ENCODE results near the gene CEP70. TPM values are rescaled to one million over a fixed set of nuclear protein-coding genes. Genes with fewer than 3 reads are reported as not detected.
"Not testable (repeated sequence)": the region's sequence is repeated elsewhere in the genome, so short reads cannot be mapped to it uniquely, and the experiment has no call there.

Gene CEP70
- polyA plus RNA-seq, 4 donors: 33.9 to 44.8 (median 42.1) TPM

DNA sequence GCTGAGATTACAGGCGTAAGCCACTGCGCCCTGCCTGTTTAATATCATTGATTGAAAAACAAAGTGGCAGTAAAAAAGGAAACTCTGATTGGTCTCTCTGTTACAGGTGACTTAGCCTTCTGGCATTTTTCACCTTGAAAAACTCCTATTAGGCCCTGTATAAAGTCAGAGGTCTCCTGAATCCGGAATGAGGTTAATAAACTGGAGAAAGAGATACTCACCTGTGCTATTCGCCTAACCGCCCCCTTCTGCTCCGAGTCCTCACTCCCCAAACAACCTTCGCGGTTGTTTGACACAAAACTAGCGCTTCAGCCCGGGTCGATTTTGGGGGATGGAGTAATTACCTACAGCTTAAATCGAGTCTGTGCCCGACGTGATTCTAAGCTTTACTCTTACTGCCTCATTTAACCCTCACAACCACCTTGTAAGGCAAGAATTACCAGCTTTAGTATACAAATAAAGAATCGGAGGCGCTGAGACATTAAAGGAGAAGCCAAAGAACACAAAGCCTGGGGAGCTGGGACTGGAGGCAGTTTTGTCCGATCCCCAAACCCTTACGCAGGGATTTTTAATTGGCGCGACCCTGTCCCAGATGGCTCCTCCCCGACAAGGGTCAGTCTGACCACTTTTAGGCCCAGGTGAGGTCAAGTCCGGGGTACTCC lies 441 bp downstream of the CEP70 start:
- peak in 3 of 4 donors; percentile 3 to 33 (median 17) for DNase-seq (ENCODE audit: low read depth in 4 of 4, low spot score in 3 of 4)

DNA sequence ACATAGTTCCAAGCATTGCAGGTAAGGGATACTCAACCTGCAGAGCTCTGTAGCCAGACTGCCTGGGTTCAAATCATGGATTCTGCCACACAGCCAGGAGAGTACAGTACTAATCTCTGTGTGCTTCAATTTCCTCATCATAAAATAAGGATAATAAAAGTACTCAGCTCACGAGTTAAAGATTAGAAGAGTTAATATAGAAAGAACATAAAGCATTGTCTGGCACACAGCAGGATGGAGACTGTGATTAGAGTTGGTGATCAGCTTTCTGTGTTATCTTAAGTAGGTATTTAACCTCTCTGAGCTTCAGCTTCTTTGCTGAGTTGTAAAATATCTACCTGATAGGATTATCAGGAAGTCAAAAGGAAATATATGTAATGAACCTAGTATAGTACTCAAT lies 2.7 kb downstream of the CEP70 start:
- no peak for DNase-seq (ENCODE audit: low read depth in 4 of 4, low spot score in 3 of 4)

DNA sequence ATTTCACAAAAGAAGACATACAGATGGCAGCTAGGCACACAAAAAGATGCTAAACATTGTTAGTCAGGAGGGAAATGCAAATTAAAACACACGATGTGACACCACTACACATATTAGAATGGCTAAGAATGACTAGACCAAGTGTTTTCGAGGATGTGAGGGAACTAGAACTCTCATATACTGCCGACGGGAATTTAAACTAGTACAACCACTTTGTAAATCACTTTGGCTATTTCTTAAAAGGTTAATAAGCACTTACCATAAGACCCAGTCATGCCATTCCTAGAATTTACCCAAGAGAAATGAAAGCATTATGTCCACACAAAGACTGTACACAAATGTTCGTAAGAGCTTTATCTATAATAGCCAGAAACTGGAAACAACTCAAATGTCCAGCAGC lies 5.6 kb downstream of the CEP70 start:
- no peak for DNase-seq (ENCODE audit: low read depth in 4 of 4, low spot score in 3 of 4)

DNA sequence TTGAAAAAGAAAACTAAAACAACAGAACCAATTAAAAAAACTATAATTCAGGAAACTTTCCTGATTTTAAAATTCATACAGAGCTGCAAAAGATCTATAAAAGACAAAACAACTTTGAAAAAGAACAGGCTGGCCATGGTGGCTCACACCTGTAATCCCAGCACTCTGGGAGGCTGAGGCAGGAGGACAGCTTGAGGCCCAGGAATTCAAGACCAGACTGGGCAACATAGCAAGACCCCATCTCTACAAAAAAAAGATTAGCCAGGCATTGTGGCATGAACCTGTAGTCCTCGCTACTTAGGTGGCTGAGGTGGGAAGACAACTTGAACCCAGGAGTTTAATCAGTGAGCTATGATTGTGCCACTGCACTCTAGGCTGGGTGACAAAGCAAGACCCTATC lies 6.7 kb downstream of the CEP70 start:
- no peak for DNase-seq (ENCODE audit: low read depth in 4 of 4, low spot score in 3 of 4)

DNA sequence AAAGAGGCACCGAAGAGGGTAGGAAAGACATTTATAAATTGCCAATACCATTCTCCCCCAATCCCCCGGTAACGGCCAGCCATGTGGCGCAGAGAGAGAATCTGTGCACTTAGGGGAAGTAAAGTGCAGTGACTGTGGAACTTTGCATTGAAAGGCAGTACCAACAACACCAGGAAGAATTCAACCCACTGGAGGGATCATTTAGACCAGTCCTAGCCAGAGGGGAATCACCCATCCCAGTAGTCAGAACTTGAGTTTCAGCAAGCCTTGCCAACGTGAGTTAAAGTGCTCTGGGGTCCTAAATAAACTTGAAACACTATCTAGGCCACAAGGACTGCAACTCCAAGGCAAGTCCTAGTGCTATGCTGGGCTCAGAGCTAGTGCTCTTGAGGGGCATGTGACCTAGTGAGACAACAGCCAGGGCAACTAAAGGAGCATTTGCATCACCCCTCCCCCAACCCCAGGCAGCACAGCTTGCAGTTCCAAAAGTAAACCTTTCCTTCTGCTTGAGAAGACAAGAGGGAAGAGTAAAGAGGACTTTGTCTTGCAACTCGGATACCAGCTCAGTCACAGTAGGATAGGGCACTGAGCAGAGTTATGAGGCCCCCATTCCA lies 15.0 kb downstream of the CEP70 start:
- no peak for DNase-seq (ENCODE audit: low read depth in 4 of 4, low spot score in 3 of 4)

DNA sequence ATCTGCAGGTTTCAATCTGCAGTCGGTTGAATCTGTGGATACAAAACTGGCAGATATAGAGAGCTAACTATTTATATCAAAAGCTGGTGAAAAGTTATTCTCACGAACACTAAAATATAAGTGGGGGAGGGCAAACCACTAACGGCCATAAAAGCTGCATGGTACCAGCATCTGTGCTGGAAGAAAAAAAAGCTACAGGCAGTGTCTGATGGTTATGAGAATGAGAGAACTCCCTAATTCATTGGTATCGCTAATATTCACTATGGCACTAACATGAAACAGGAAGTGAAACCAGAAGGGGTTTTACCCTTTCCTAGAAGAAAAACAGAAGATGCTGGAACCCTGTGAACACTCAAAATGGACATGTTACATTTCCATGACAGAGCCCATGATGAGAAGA lies 15.9 kb downstream of the CEP70 start:
- no peak for DNase-seq (ENCODE audit: low read depth in 4 of 4, low spot score in 3 of 4)

DNA sequence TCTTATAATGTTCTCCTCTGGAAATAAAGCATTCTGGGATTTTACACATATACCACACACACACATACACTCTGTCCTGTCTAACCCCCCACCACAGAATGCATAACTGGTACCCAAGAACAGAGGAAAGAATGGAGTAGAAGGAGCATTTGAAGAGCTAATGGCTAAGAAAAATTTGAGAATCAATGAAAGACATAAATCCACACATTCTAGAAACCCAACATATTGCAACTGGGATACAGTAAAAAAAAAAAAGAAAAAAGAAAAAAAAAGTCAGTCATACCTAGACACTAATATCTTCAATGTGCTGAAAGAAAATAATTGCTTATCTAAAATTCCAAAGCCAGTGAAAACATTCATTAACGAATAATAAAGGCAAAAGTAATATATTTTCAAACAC lies 20.9 kb downstream of the CEP70 start:
- DNase-seq (ENCODE audit: low read depth in 4 of 4, low spot score in 3 of 4): no peak

DNA sequence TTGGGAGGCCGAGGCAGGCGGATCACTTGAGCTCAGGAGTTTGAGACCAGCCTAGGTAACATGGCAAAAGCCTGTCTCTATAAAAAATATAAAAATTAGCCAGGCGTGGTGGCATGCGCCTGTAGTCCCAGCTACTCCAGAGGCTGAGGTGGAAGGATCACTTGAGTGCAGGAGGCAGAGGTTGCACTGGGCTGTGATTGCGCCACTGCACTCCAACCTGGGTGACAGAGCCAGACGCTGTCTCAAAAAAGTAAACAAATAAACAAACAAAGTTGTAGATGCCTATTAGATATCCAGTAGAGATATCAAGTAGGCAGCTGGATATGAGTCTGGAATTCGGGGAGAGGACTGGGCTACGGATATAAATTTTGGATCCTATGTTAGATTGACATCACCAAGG lies 24.4 kb downstream of the CEP70 start:
- not testable (repeated sequence) for DNase-seq (ENCODE audit: low read depth in 4 of 4, low spot score in 3 of 4)

DNA sequence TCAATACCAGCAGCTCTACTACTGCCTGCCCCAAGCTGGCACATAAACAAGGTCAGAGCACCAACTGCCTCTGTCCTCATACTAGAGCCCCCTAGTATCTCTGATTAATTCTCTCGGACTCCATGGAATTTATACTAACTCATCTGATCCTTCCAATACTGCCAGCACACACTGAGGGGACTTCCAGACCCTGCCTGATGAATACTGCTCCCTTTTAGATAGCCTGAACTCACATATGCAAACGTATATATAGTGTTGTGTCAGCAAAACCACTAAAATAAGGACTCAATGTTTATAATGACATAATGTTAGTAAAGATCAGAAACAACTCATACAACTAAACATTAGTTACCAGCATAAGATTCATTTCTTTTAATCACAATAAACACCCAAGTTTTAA lies 25.0 kb downstream of the CEP70 start:
- no peak for DNase-seq (ENCODE audit: low read depth in 4 of 4, low spot score in 3 of 4)

DNA sequence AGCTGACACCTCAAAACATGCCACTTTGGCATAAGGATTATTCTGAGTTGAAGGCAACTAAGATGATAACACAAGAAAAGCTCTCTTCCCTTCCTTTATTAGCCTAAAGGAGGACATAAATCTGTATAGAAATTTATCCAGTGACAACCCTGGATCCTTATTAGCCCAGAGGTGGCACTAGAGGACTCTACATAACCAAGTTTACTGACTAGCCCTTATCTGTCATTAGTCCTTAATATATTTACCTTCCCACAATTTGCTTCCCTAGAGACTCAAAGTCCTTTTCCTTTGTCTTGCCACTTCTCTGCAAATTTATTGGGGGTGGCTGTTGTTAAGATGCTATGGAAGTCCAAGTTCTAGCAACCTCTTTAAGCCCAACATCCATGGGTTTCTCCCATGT lies 26.7 kb downstream of the CEP70 start:
- no peak for DNase-seq (ENCODE audit: low read depth in 4 of 4, low spot score in 3 of 4)

DNA sequence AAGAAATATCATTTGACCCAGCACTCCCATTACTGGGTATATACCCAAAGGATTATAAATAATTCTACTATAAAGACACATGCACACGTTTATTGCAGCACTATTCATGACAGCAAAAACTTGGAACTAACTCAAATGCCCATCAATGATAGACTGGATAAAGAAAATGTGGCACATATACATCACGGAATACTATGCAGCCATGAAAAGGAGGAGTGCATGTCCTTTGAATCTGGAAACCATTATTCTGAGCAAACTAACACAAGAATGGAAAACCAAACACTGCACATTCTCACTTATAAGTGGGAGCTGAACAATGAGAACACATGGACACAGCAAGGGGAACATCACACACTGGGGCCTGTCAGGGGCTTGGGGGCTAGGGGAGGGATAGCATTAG lies 27.8 kb downstream of the CEP70 start:
- DNase-seq (ENCODE audit: low read depth in 4 of 4, low spot score in 3 of 4): not testable (repeated sequence)

DNA sequence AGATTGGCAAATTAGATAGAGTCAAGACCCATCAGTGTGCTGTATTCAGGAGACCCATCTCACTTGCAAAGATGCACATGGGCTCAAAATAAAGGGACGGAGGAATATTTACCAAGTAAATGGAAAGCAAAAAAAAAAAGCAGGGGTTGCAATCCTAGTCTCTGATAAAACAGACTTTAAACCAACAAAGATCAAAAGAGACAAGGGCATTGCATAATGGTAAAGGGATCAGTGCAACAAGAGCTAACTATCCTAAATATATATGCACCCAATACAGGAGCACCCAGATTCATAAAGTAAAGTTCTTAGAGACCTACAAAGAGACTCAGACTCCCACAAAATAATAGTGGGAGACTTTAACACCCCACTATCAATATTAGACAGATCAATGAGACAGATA lies 31.2 kb downstream of the CEP70 start:
- not testable (repeated sequence) for DNase-seq (ENCODE audit: low read depth in 4 of 4, low spot score in 3 of 4)

DNA sequence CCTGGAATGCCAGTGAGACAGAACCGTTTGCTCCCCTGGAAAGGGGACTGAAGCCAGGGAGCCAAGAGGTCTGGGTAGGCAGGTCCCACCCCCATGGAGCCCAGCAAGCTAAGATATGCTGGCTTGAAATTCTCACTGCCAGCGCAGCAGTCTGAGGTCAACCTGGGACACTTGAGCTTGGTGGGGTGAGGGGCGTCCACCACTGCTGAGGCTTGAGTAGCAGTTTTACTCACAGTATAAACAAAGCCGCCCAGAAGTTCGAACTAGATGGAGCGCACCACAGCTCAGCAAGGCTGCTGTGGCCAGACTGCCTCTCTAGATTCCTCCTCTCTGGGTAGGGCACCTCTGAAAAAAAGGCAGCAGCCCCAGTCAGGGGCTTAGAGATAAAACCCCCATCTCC lies 33.6 kb downstream of the CEP70 start:
- no peak for DNase-seq (ENCODE audit: low read depth in 4 of 4, low spot score in 3 of 4)

DNA sequence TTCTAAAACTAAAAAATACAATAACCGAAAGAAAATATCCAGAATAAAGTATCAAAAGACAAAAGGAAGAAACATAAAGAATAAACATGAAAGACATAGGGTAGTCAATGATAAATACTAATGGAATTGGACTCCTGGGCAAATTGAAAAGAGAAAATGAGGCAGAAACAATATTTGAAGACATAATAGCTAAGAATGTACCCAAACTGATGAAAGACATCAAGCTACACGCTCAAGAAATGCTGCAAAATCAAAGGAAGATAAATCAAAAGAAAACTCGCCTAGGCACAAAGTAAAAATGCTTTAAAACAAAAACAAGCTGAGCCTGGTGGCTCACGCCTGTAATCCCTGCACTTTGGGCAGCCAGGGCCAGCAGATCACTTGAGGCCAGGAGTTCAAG lies 34.9 kb downstream of the CEP70 start:
- DNase-seq (ENCODE audit: low read depth in 4 of 4, low spot score in 3 of 4): no peak

DNA sequence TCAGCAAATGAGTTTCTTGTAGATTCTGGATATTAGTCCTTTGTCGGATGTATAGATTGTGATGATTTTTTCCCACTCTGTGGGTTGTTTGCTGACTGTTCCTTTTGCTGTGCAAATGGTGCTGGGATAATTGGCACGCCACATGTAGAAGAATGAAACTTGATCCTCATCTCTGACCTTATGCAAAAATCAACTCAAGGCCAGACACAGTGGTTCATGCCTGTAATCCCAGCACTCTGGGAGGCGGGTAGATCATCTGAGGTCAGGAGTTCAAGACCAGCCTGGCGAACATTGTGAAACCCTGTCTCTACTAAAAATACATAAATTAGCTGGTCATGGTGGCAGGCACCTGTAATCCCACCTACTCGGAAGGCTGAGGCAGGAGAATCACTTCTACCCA lies 39.3 kb downstream of the CEP70 start:
- DNase-seq (ENCODE audit: low read depth in 4 of 4, low spot score in 3 of 4): not testable (repeated sequence)

DNA sequence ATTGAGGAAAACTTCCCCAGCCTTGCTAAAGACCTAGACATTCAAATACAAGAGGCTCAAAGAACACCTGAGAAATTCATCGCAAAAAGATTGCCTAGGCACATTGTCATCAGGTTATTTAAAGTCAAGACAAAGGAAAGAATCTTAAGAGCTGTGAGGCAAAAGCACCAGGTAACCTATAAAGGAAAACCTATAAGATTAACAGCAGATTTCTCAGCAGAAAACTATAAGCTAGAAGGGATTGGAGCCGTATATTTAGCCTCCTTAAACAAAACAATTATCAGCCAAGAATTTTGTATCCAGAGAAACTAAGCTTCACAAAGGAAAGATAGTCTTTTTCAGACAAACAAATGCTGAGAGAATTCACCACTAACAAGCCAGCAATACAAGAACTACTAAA lies 43.1 kb downstream of the CEP70 start:
- not testable (repeated sequence) for DNase-seq (ENCODE audit: low read depth in 4 of 4, low spot score in 3 of 4)

DNA sequence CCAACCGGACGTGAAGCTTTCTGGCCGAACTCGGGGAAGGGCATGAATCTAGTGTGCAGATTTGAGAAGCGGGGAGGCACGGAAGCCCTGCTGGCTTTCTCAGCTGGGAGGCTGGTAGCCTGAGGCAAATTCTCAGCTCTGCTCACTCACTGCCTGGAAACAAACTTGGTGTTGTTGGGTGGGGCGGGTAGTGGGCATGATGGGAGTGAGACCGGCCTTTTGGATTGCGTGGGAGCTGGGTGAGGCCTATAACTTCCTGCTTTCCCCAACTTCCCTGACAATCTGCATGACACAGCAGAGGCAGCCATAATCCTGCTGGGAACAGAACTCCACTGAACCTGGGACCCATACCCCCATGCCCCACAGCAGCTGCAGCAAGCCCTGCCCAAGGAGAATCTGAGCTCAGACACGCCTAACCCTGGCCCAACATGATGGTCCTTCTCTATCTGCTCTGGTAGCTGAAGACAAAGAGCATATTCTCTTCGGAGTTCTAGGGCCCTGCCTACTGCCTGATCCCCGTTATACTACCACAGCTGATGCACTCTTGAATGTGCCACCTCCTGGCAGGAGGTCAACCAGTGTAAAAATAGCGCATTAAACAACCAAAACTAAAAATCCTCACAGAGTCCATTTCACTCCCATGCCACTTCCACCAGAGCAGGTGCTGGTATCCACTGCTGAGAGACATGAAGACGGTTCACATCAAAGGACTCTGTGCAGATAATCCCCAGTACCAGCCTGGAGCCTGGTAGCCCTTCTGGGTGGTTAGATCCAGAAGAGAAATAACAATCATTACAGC lies 44.7 kb downstream of the CEP70 start:
- DNase-seq (ENCODE audit: low read depth in 4 of 4, low spot score in 3 of 4): no peak

DNA sequence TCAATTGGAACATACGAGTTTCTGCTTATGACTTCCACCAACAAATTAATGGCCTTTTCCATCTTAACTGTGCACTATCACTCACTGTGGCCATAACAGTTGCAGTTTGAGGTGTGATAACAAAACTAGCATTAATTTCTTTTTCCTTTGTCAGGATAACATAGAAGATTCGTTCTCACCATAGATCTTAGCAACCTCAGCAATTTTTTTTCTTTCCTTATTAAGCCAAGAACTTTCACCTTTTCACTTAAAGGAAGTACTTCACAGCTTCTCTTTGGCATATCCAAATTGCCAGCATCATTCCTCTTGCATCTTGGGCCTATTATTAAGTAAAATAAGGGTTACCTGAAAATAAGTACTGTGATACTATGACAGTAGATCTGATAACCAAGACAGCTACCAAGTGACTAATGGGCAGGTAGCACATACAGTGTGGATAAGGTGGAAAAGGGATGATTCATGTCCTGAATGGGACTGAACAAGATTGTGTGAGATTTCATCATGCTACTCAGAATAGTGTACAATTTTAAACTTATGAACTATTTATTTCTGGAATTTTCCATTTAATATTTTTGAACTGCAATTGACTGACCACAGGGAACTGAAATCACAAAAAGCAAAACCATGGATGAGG lies 46.6 kb downstream of the CEP70 start:
- no peak for DNase-seq (ENCODE audit: low read depth in 4 of 4, low spot score in 3 of 4)

DNA sequence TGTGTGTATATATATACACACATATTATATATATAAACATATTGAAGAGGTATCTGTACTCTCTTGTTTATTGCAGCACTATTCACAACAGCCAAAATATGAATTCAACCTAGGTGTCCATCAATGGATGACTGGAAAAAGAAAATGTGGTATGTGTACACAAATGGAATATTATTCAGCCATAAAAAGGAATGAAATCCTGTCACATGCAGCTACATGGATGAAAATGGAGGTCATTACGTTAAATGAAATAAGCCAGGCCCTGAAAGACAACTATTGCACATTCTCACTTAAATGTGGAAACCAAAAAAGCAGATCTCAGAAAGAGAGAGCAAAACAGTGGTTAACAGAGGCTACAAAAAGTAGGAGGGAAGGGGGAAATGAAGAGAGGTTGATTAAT lies 49.5 kb downstream of the CEP70 start:
- no peak for DNase-seq (ENCODE audit: low read depth in 4 of 4, low spot score in 3 of 4)

DNA sequence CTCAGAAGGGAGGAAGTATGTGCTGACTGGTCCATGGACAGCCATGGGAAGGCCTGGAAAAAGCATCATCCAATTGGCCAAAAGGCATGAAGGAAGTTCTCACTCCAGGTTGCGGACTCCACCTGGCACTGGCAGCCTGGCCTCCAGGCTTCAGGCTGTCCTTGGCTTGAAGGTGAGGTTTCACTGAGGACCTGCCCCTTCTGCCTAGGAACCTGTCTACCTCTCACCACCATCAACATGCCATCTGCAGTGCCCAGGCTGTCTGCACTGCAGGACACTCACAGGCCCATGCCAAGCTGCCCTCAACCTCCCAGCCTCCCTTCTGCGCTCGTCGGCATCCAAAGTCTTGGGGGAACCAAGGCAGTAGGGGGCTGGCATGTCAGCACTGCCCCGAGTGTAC lies 51.1 kb downstream of the CEP70 start:
- no peak for DNase-seq (ENCODE audit: low read depth in 4 of 4, low spot score in 3 of 4)

DNA sequence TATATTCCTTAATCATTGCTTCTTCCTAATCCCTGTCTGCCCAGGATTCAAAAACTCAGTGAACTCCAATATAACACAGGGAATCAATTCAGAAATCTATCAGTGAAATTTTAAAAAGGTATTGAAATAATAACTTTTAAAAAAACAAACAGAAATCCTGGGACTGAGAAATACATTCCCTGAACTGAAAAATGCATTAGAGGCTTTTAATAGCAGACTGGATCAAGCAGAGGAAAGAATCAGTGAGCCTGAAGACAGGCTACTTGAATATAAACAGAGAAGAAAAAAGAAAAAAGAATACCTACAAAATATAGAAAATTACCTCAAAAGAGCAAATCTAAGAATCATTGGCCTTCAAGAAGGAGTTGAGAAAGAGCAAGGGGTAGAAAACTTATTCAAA lies 54.7 kb downstream of the CEP70 start:
- no peak for DNase-seq (ENCODE audit: low read depth in 4 of 4, low spot score in 3 of 4)

Data from left renal pelvis (tissue), 4 donors.